Body of pancreas (tissue), 4 donors: Measurements from ENCODE around the gene BEAN1. TPM values are rescaled to one million over a fixed set of nuclear protein-coding genes. Genes with fewer than 3 reads are reported as not detected.

ENCODE experiments used
- ATAC-seq: fragments of 150-250 bp; one replicate; pipeline ENCODE4 v1.9.1; 2016
- DNase-seq, 4 donors: peaks; one replicate each; pipeline ENCODE4 v3.0.0-alpha.2; 2019
- H3K27ac ChIP-seq, 4 donors: fragments of 200-600 bp; sonication (generic); 1 replicate in 3 of 4; 2 replicates in 1 of 4; pipeline versions ENCODE4 v1.5.1 to v1.6.1; 2016 to 2019; ENCODE audit warnings: mild to moderate bottlenecking in 1 of 4, mixed read lengths in 1 of 4, moderate library complexity in 1 of 4
- H3K27me3 ChIP-seq, 2 donors: fragments of 200-600 bp; sonication (generic); one replicate each; pipeline ENCODE4 v1.6.0; 2016; ENCODE audit warnings: mild to moderate bottlenecking in 1 of 2
- H3K36me3 ChIP-seq, 2 donors: fragments of 200-600 bp; sonication (generic); replicated peaks in 1 of 2; 2 replicates each; pipeline ENCODE4 v1.5.1; 2016; ENCODE audit warnings: low read depth in 2 of 2; ENCODE audit not compliant: insufficient read depth in 1 of 2
- H3K4me1 ChIP-seq: fragments of 200-600 bp; sonication (generic); one replicate; pipeline ENCODE4 v1.6.0; 2016
- H3K4me3 ChIP-seq, 2 donors: fragments of 200-600 bp; sonication (generic); 1 replicate in 1 of 2; 2 replicates in 1 of 2; pipeline ENCODE4 v1.5.1; 2016 to 2019
- H3K9me3 ChIP-seq, 3 donors: fragments of 200-600 bp; sonication (generic); 1 replicate in 2 of 3; 2 replicates in 1 of 3; pipeline ENCODE4 v1.5.1; 2016
- POLR2A ChIP-seq, 3 donors: fragments of 450-650 bp; IDR thresholded peaks; one replicate each; pipeline ENCODE4 v1.6.1; 2016; ENCODE audit warnings: antibody characterized with exemption in 3 of 3, mild to moderate bottlenecking in 2 of 3
- WGBS, 2 donors: methylation state at CpG; one replicate each; pipeline ENCODE4 v1.1.5; 2017; 5-methylcytosine and 5-hydroxymethylcytosine counted together
- intact Hi-C: fragments of 100-400 bp; cut with DNase I; formaldehyde crosslinking; loops from one replicate; pipeline ENCODE4 v1.15.1; 2023
- total RNA-seq, 2 donors: library from RNA; depleted of rRNA; stranded (reverse); fragments of >200 nt; gene quantifications; one replicate each; pipeline ENCODE4 v1.1.0, GENCODE V29; 2016
- TF ChIP-seq, protein P1 (sequence below), 7 experiments: fragments of 450-650 bp in 4 of 7; fragments of 200-600 bp in 3 of 7; sonication (generic) in 3 of 7; IDR thresholded peaks; one replicate each; pipeline ENCODE4 v1.5.1; 2016 to 2019; ENCODE audit warnings: antibody characterized with exemption in 7 of 7

Gene BEAN1
- total RNA-seq, 2 donors from 2014 or later: not detected

DNA sequence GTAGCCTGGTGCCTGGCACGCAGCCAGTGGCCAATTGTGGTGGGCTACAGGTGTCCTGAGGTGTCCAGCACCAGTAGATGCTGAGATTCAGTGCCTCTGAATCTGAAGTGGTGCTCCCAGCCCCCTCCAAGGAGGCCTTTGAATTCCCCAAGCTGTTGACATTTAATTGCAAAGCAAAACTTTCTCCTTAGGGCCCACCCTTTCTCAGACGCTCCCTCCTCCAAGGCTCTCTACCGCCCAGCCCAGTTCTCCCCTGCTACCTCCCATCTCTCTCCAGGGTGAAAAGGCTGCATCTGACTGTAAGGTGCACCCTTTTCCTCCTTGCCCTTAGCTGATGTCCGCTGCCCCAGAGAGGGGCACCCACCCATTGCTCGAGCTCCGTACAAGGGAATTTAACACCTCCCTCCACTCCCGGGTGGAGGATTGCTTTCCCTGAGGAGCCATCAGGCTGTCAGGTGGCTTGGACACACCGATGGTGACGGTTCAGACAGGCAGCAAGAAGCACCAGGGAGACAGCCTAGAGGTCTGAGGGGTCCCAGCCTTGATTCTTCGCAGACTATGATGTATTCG is 1.7 kb downstream of the BEAN1 start:
- ATAC-seq (no peak), DNase-seq (no peak)
- H3K9me3 ChIP-seq: no peaks in the 10 kb centered on the region
- H3K4me3 ChIP-seq: no peak overlapping the region
- H3K27me3 ChIP-seq: peaks cover 0 to 19% of the 10 kb centered on the region in 2 donors
- TF ChIP-seq, protein P1, sequence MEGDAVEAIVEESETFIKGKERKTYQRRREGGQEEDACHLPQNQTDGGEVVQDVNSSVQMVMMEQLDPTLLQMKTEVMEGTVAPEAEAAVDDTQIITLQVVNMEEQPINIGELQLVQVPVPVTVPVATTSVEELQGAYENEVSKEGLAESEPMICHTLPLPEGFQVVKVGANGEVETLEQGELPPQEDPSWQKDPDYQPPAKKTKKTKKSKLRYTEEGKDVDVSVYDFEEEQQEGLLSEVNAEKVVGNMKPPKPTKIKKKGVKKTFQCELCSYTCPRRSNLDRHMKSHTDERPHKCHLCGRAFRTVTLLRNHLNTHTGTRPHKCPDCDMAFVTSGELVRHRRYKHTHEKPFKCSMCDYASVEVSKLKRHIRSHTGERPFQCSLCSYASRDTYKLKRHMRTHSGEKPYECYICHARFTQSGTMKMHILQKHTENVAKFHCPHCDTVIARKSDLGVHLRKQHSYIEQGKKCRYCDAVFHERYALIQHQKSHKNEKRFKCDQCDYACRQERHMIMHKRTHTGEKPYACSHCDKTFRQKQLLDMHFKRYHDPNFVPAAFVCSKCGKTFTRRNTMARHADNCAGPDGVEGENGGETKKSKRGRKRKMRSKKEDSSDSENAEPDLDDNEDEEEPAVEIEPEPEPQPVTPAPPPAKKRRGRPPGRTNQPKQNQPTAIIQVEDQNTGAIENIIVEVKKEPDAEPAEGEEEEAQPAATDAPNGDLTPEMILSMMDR (IDR thresholded peaks at IDR 0.05): no peak
- no peak for TF ChIP-seq POLR2A (IDR thresholded peaks at IDR 0.05)
- intact Hi-C loops: no loop called here
- H3K36me3 ChIP-seq: no peaks in the 10 kb centered on the region
- H3K4me1 ChIP-seq: peaks cover 16% of the 10 kb centered on the region
- H3K27ac ChIP-seq: no peak overlapping the region
- 15 to 18% methylated on average over 11 of the region's 11 CpGs for WGBS, 2 donors

DNA sequence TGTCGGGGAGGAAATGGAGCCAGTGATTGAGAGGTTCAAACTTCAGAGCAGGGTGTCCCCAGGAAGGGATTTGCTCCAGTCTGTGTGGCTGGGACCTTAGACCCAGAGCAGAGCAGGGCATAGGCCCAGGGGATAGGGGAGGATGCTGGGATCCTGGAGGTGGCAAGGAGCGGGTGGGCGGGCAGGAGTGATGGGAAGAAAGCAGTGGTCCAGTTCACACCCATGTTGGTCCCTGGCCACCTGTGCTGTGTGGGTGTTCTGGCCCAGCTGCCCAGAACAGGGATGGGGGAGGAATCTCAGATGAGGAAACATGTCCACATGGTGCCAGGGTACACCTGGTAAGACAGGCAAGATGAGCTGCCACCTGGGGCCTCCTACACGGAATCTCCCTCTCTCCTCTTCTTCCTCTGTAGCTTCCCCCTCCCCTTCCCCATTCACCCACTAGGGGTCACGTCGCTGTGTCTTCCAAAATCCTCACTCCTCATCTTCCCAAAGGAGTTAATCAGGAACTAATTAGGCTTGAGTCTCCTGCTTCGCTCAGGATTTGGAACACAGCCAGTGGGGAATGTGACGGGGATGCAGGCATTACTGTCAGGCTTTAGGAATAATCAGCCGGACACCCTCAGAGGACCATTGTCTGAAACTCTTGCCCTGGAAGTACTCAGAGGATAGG is 2.3 kb downstream of the BEAN1 start:
- Histone ChIP-seq H3K4me1 (peaks cover 16% of the 10 kb centered on the region), H3K4me3 (no peak overlapping the region), H3K9me3 (no peaks in the 10 kb centered on the region), H3K36me3 (no peaks in the 10 kb centered on the region), H3K27ac (no peak overlapping the region), H3K27me3 (peaks cover 0 to 19% of the 10 kb centered on the region in 2 donors)
- TF ChIP-seq, protein P1 (IDR thresholded peaks at IDR 0.05): no peak
- TF ChIP-seq POLR2A (IDR thresholded peaks at IDR 0.05): no peak
- ATAC-seq (no peak), DNase-seq (no peak)
- intact Hi-C loops: no loop called here
- 37 to 45% methylated on average over 9 of the region's 9 CpGs for WGBS, 2 donors

DNA sequence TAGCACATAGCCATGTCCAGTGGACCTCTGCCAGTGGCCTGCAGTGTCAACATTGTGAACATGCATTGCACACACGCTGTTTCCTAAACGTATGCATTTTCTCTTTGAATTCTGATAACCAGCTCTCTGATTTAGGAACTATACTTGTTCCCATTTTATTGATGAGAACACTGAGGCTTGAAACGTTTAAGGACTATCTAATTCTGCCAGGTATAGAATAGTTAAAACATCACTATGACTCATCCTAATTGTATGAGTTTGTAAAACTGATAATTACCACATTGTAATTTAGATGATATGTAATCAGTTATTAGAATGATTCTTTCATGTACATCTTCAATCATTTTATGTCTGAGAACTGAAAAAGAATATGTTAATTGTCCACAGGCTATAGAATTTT is 3.1 kb downstream of the BEAN1 start:
- Histone ChIP-seq H3K36me3 (no peaks in the 10 kb centered on the region), H3K27me3 (peaks cover 0 to 19% of the 10 kb centered on the region in 2 donors), H3K9me3 (no peaks in the 10 kb centered on the region), H3K4me3 (no peak overlapping the region), H3K4me1 (peaks cover 16% of the 10 kb centered on the region), H3K27ac (no peak overlapping the region)
- intact Hi-C loops: no loop called here
- ATAC-seq: no peak
- DNase-seq: no peak
- 40 to 46% methylated on average over 3 of the region's 3 CpGs for WGBS, 2 donors
- TF ChIP-seq POLR2A (IDR thresholded peaks at IDR 0.05): no peak
- TF ChIP-seq, protein P1 (IDR thresholded peaks at IDR 0.05): no peak

DNA sequence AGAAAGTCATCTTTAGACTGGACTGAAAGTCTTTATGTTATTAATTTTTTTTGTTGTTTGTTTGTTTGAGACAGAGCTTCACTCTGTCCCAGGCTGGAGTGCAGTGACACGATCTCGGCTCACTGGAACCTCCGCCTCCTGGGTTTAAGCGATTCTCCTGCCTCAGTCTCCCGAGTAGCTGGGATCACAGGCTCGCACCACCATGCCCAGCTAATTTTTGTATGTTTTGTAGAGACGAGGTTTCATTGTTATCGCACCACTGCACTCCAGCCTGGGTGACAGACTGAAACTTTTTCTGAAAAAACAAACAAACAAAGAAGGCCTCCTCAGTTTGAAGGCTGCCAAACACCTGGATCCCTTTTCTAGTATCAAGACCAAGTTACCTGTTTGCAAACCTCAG is 4.7 kb downstream of the BEAN1 start:
- H3K4me3 ChIP-seq: no peak overlapping the region
- peaks cover 11% of the 10 kb centered on the region for H3K4me1 ChIP-seq
- TF ChIP-seq, protein P1 (IDR thresholded peaks at IDR 0.05): no peak
- TF ChIP-seq POLR2A (IDR thresholded peaks at IDR 0.05): no peak
- H3K9me3 ChIP-seq: no peaks in the 10 kb centered on the region
- no peaks in the 10 kb centered on the region for H3K36me3 ChIP-seq
- ATAC-seq (no peak), DNase-seq (no peak)
- intact Hi-C loops: no loop called here
- WGBS, 2 donors: 55 to 61% methylated on average over 8 of the region's 8 CpGs
- H3K27me3 ChIP-seq: peaks cover 0 to 11% of the 10 kb centered on the region in 2 donors
- no peak overlapping the region for H3K27ac ChIP-seq

DNA sequence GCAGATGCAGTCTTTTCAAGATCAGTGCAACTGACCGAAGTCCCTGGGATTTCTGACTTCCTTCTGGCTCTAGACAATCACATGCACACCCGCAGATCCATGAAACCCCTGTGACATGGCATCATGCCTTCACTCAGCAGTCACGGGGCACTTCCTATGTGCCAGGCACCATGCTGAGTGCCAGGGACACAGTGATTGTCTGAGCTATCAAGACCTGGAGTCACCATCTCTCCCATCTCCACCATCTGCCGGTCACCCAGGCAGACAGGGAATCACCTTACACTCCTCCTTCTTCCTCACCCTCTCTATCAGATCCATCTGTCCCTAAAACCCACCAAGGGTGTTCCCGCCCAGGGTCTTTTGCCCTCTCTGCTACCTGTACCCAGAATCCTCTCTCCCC is 5.3 kb downstream of the BEAN1 start:
- peaks cover 0 to 11% of the 10 kb centered on the region in 2 donors for H3K27me3 ChIP-seq

More for the DNA sequence above, 5.3 kb downstream of the BEAN1 start:
- intact Hi-C loops: no loop called here
- Histone ChIP-seq H3K9me3 (no peaks in the 10 kb centered on the region), H3K4me1 (peaks cover 10% of the 10 kb centered on the region), H3K36me3 (no peaks in the 10 kb centered on the region), H3K27ac (no peak overlapping the region), H3K4me3 (no peak overlapping the region)
- DNase-seq (no peak), ATAC-seq (no peak)
- 72 to 78% methylated on average over 5 of the region's 5 CpGs for WGBS, 2 donors
- TF ChIP-seq POLR2A (IDR thresholded peaks at IDR 0.05): no peak
- TF ChIP-seq, protein P1 (IDR thresholded peaks at IDR 0.05): no peak
